Cardiac muscle cell (in vitro differentiated cells and primary cell): ENCODE results near the gene UBE2F. TPM values are rescaled to one million over a fixed set of nuclear protein-coding genes. Genes with fewer than 3 reads are reported as not detected.
"Not testable (repeated sequence)": the region's sequence is repeated elsewhere in the genome, so short reads cannot be mapped to it uniquely, and the experiment has no call there.

Experiments
- DNase-seq, 2 donors: peaks; one replicate each; pipeline versions ENCODE4 v3.0.0 to v3.0.0-alpha.2; 2010 to 2017; ENCODE audit warnings: low read depth in 1 of 2, low spot score in 1 of 2
- H3K27ac ChIP-seq: fragments of 200-600 bp; sonication (generic); 2 replicates; pipeline ENCODE4 v1.5.1; 2016
- H3K27me3 ChIP-seq: fragments of 200-600 bp; sonication (generic); 2 replicates; pipeline ENCODE4 v1.6.0; 2016; ENCODE audit warnings: control low read depth
- H3K36me3 ChIP-seq: fragments of 200-600 bp; sonication (generic); 2 replicates; pipeline ENCODE4 v1.5.1; 2016; ENCODE audit warnings: control low read depth
- H3K4me1 ChIP-seq: fragments of 200-600 bp; sonication (generic); 2 replicates; pipeline ENCODE4 v1.8.1; 2017; ENCODE audit warnings: low read depth, mild to moderate bottlenecking, mixed run types
- H3K4me3 ChIP-seq: fragments of 200-600 bp; sonication (generic); 2 replicates; pipeline ENCODE4 v1.5.1; 2016; ENCODE audit warnings: mild to moderate bottlenecking
- H3K9me3 ChIP-seq: fragments of 200-600 bp; sonication (generic); 2 replicates; pipeline ENCODE4 v1.5.1; 2017; ENCODE audit warnings: low read depth, mild to moderate bottlenecking, control low read depth
- polyA plus RNA-seq: library from polyadenylated mRNA; unstranded; fragments of >200 nt; fragmentation: Nextera tagmentation; extraction: Ambion mirVana; gene quantifications from 2 replicates; pipeline ENCODE4 v1.2.1, GENCODE V29; 2016
- total RNA-seq: library from RNA; depleted of rRNA; stranded (reverse); fragments of >200 nt; gene quantifications from 2 replicates; pipeline ENCODE4 v1.2.3, GENCODE V29; 2016
- TF ChIP-seq, protein P1 (sequence below): IDR thresholded peaks from 2 replicates; pipeline ENCODE4 v1.5.1; 2012; ENCODE audit warnings: low read depth, mild to moderate bottlenecking, low read length

UBE2F gene
- total and polyA plus RNA-seq, 2 experiments from 2014 or later = 35.1 to 66.2 TPM

DNA sequence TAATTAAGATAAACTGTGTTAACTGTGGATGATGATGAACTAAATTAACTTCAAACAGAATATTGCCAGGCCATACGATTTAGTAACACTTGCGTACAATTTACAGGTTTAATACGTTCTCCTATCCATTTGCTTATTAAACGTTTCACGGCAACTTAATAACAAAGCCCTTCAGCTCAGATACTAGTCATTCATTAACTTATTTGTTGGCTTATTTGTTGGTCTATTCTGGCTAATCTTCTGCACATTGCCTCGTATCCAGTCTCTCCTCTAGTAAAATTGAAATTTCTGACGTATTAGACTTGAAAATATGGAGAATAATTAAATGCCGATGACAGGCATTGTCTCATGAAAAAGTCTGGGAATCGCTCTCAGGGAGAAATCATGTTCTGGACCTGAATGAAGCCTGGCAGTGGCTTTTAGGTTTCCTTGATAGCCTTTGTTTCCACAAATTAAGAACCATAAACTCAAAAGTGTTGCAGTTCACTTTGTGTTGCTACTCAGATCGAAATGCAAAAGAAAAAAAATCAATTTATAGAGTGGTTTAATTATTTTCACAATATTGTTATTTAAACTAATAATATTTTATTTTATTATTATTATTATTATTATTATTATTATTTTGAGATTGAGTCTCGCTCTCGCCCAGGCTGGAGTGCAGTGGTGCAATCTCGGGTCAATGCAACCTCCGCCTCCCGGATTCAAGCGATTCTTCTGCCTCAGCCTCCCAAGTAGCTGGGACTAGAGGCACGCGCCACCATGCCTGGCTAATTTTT lies 98.4 kb downstream of the UBE2F start:
- TF ChIP-seq, protein P1, sequence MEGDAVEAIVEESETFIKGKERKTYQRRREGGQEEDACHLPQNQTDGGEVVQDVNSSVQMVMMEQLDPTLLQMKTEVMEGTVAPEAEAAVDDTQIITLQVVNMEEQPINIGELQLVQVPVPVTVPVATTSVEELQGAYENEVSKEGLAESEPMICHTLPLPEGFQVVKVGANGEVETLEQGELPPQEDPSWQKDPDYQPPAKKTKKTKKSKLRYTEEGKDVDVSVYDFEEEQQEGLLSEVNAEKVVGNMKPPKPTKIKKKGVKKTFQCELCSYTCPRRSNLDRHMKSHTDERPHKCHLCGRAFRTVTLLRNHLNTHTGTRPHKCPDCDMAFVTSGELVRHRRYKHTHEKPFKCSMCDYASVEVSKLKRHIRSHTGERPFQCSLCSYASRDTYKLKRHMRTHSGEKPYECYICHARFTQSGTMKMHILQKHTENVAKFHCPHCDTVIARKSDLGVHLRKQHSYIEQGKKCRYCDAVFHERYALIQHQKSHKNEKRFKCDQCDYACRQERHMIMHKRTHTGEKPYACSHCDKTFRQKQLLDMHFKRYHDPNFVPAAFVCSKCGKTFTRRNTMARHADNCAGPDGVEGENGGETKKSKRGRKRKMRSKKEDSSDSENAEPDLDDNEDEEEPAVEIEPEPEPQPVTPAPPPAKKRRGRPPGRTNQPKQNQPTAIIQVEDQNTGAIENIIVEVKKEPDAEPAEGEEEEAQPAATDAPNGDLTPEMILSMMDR = no peak

DNA sequence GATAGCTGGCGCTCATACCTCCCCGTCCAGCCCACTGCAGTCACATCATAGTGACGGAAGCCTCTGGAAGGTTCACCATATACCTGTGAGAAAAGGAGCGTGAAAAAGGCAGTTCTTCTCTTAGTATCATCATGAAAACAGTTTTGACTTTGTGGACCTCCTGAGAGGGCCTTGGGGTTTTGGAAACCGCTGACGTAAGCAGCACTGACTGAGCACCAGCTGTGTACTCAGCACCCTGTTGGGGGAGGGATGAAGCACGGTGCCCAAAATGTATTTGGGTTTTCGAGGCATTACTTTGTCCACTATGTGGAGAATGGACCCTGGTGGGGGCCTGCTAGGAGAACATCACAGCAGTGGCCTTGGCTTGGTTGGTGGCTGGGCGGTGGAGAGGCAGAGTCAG lies 99.4 kb downstream of the UBE2F start:
- H3K9me3 ChIP-seq = no peaks in the 10 kb centered on the region
- no peak overlapping the region for H3K4me3 ChIP-seq
- H3K4me1 ChIP-seq = no peaks in the 10 kb centered on the region
- H3K36me3 ChIP-seq = peaks cover 24% of the 10 kb centered on the region
- no peaks in the 10 kb centered on the region for H3K27me3 ChIP-seq
- DNase-seq = no peak
- TF ChIP-seq, protein P1 = no peak
- H3K27ac ChIP-seq = no peak overlapping the region

More for the DNA sequence above, 98.4 kb downstream of the UBE2F start:
- Histone ChIP-seq H3K27ac (no peak overlapping the region), H3K36me3 (peaks cover 24% of the 10 kb centered on the region), H3K9me3 (no peaks in the 10 kb centered on the region), H3K4me3 (no peak overlapping the region), H3K4me1 (no peaks in the 10 kb centered on the region), H3K27me3 (no peaks in the 10 kb centered on the region)
- DNase-seq = no peak

DNA sequence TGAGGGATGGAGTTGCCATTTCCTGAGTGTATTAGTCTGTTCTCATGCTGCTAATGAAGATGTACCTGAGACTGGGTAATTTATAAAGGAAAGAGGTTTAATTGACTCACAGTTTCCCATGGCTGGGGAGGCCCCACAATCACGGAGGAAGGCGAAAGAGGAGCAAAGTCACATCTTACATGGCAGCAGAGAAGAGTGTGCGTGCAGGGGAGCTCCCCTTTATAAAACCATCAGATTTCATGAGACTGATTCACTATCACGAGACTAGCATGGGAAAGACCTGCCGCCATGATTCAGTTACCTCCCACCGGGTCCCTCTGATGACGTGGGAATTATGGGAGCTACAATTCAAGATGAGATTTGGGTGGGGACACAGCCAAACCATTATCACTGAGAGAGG lies 99.9 kb downstream of the UBE2F start:
- H3K36me3 ChIP-seq = peaks cover 24% of the 10 kb centered on the region
- not testable (repeated sequence) for DNase-seq, H3K9me3 ChIP-seq, H3K27ac ChIP-seq, H3K27me3 ChIP-seq, H3K4me3 ChIP-seq, H3K4me1 ChIP-seq

DNA sequence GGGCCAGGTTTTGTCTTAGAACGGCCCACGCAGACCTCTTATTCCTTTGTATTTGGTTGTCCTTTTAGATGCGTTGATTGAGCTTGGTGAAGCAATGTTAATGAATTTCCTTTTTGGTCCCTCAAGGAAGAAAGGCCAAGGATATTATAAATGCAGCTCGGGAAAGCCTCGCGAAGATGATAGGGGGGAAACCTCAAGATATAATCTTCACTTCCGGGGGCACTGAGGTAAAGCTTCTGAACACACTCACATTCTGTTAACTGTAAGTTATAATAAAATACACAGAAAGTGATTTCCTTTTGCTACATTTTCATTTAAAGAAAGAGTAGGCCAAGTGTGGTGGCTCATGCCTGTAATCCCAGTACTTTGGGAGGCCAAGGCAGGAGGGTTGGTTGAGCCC lies 101.1 kb downstream of the UBE2F start:
- Histone ChIP-seq H3K4me1 (no peaks in the 10 kb centered on the region), H3K27ac (no peak overlapping the region), H3K27me3 (no peaks in the 10 kb centered on the region), H3K9me3 (no peaks in the 10 kb centered on the region), H3K4me3 (no peak overlapping the region), H3K36me3 (peaks cover 24% of the 10 kb centered on the region)
- DNase-seq = no peak
- TF ChIP-seq, protein P1 = no peak

DNA sequence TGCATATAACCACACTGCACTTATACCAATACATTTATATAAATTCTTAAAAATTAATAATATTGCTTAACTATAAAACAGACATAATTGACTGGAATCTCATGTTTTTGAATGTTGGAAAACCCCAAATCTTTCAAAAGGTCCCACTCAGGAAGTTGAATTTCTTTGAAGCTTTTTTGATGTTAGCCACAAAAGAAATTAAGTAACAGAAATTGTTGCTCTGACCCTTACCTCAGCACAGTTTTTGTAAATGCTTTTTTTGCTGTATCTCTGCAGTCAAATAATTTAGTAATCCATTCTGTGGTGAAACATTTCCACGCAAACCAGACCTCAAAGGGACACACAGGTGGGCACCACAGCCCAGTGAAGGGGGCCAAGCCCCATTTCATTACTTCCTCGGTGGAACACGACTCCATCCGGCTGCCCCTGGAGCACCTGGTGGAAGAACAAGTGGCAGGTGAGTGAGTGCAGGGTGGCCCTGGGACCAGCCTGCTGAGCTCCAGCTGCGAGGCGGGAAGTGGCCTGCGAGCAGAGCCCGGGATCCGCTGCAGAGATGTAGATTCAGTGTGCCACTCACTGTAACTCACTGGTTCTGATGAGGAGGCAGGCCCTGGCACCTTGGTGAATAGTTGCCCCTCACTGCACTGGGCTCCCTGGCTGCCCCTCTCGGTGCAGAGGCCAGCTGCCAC lies 102.4 kb downstream of the UBE2F start:
- Histone ChIP-seq H3K9me3 (no peaks in the 10 kb centered on the region), H3K4me1 (no peaks in the 10 kb centered on the region), H3K27ac (no peak overlapping the region), H3K27me3 (no peaks in the 10 kb centered on the region), H3K36me3 (peaks cover 24% of the 10 kb centered on the region), H3K4me3 (no peak overlapping the region)
- TF ChIP-seq, protein P1 = no peak
- DNase-seq = no peak

DNA sequence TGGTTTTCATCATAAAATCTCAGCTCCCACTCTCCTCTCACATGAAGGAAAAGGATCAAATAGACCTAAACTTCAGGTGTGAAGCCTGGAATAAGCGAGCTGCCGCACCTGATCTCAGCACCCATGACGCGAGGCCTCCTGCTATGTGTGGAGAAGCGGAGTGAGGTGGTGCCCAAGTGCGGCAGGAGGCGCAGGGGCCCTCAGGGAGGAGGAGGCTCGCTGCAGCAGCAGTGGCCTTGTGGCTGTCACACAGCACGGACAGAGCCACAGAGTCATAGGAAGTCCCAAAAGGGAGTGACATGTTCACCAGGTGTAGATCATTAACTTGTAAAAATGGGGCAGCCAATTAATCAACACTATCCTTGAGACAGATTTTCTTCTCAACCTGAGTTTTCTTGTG lies 103.1 kb downstream of the UBE2F start:
- H3K27me3 ChIP-seq = no peaks in the 10 kb centered on the region
- no peaks in the 10 kb centered on the region for H3K4me1 ChIP-seq
- H3K27ac ChIP-seq = no peak overlapping the region
- TF ChIP-seq, protein P1 = no peak
- DNase-seq = no peak
- H3K9me3 ChIP-seq = no peaks in the 10 kb centered on the region
- H3K36me3 ChIP-seq = peaks cover 22% of the 10 kb centered on the region
- no peak overlapping the region for H3K4me3 ChIP-seq
